AG04450 (cell line): Measurements from ENCODE around the gene ITSN1. TPM values are rescaled to one million over a fixed set of nuclear protein-coding genes. Genes with fewer than 3 reads are reported as not detected.

Experiments used
- CTCF ChIA-PET: fragments of 300-600, 350-600 bp; formaldehyde crosslinking; extraction: SDS; loops from one replicate; lab custom pipeline; 2022; ENCODE audit warnings: antibody characterized with exemption, inconsistent platforms; lab: Charles Lee
- POLR2A ChIA-PET: fragments of 350-600 bp; formaldehyde crosslinking; extraction: SDS; loops from one replicate; lab custom pipeline; 2021; ENCODE audit warnings: antibody characterized with exemption, inconsistent platforms; lab: Yijun Ruan, JAX
- DNase-seq: peaks from one replicate; pipeline ENCODE4 v3.0.0-alpha.2; 2011; ENCODE audit warnings: low read depth, low spot score
- H3K27ac ChIP-seq: one replicate; pipeline ENCODE4 v1.5.1; 2012; ENCODE audit warnings: low read depth, low read length, control low read depth
- H3K27me3 ChIP-seq: one replicate; pipeline ENCODE4 v1.6.0; 2012; ENCODE audit warnings: low read length; ENCODE audit not compliant: control insufficient read depth, insufficient read depth
- H3K4me3 ChIP-seq: 2 replicates; pipeline ENCODE4 v1.5.1; 2011; ENCODE audit warnings: mild to moderate bottlenecking, low read depth, low read length, control low read depth
- H3K9me3 ChIP-seq: 2 replicates; pipeline ENCODE4 v1.5.1; 2012; ENCODE audit warnings: low read length; ENCODE audit not compliant: control insufficient read depth, insufficient read depth
- CTCF ChIP-seq: IDR thresholded peaks from 2 replicates; pipeline ENCODE4 v1.5.1; 2011; ENCODE audit warnings: low read depth, low read length, control low read depth, inconsistent platforms
- polyA plus RNA-seq: library from polyadenylated mRNA; depleted of rRNA; stranded (reverse); fragments of >200 nt; gene quantifications from 2 replicates; pipeline ENCODE4 v1.2.3, GENCODE V29; 2011

ITSN1 gene
- polyA plus RNA-seq, 1 experiment = 51.5 TPM

GRCh38 chr21:33811167-33812010 is 169.1 kb downstream of the ITSN1 start:
- TF ChIP-seq CTCF = no peak
- H3K27me3 ChIP-seq = no peaks in the 10 kb centered on the region
- POLR2A ChIA-PET = no interaction called here
- H3K27ac ChIP-seq = no peak overlapping the region
- no peak overlapping the region for H3K4me3 ChIP-seq
- no peak for DNase-seq
- H3K9me3 ChIP-seq = no peaks in the 10 kb centered on the region
- CTCF ChIA-PET = no interaction called here

GRCh38 chr21:33813832-33814365 is 171.6 kb downstream of the ITSN1 start:
- ChIA-PET POLR2A (no interaction called here), CTCF (no interaction called here)
- Histone ChIP-seq H3K27ac (no peak overlapping the region), H3K9me3 (no peaks in the 10 kb centered on the region), H3K4me3 (no peak overlapping the region), H3K27me3 (no peaks in the 10 kb centered on the region)
- TF ChIP-seq CTCF = no peak
- no peak for DNase-seq

GRCh38 chr21:33815143-33815707 is 172.9 kb downstream of the ITSN1 start:
- DNase-seq = no peak
- H3K27me3 ChIP-seq = no peaks in the 10 kb centered on the region
- TF ChIP-seq CTCF = no peak
- no peak overlapping the region for H3K27ac ChIP-seq
- ChIA-PET CTCF (no interaction called here), POLR2A (no interaction called here)
- H3K4me3 ChIP-seq = no peak overlapping the region
- no peaks in the 10 kb centered on the region for H3K9me3 ChIP-seq

- ChIA-PET CTCF (no interaction called here), POLR2A (no interaction called here)
- no peak for TF ChIP-seq CTCF
These were observed 173.9 kb downstream of the ITSN1 start for GRCh38 chr21:33816174-33816573.

GRCh38 chr21:33817138-33817537 is 174.8 kb downstream of the ITSN1 start:
- ChIA-PET POLR2A (no interaction called here), CTCF (no interaction called here)
- no peak for DNase-seq
- H3K9me3 ChIP-seq = no peaks in the 10 kb centered on the region
- H3K27me3 ChIP-seq = no peaks in the 10 kb centered on the region
- H3K4me3 ChIP-seq = no peak overlapping the region
- no peak for TF ChIP-seq CTCF
- H3K27ac ChIP-seq = no peak overlapping the region

More at GRCh38 chr21:33816174-33816573, 173.9 kb downstream of the ITSN1 start:
- DNase-seq = no peak
- no peaks in the 10 kb centered on the region for H3K27me3 ChIP-seq
- no peaks in the 10 kb centered on the region for H3K9me3 ChIP-seq
- H3K27ac ChIP-seq = no peak overlapping the region
- H3K4me3 ChIP-seq = no peak overlapping the region
